GM06990 (cell line): ENCODE data around the gene IL19.
A peak's percentile ranks its signal among the peaks of the same experiment; 100 is the strongest.

Experiments
- DNase-seq: peaks from one replicate; pipeline ENCODE4 v3.0.0-alpha.2; 2011; ENCODE audit not compliant: insufficient read length; ENCODE audit errors: extremely low read depth
- H3K27me3 ChIP-seq: replicated peaks from 2 replicates; pipeline ENCODE4 v1.6.0; 2011; ENCODE audit warnings: low read length; ENCODE audit not compliant: control insufficient read depth, insufficient read depth
- H3K36me3 ChIP-seq: 2 replicates; pipeline ENCODE4 v1.5.1; 2011; ENCODE audit warnings: low read length; ENCODE audit not compliant: control insufficient read depth, insufficient read depth
- H3K4me3 ChIP-seq: replicated peaks from 2 replicates; pipeline ENCODE4 v1.5.1; 2011; ENCODE audit warnings: low read depth, mild to moderate bottlenecking, control low read depth, low read length
- TF ChIP-seq, protein P1 (sequence below): IDR thresholded peaks from 2 replicates; pipeline ENCODE4 v1.5.1; 2011; ENCODE audit warnings: low read length, control low read depth, mild to moderate bottlenecking, inconsistent platforms; ENCODE audit not compliant: insufficient read depth, poor library complexity, severe bottlenecking

IL19 gene

GRCh38 chr1:206859082-206859521, 88.5 kb downstream of the IL19 start:
- no peaks in the 10 kb centered on the region for H3K36me3 ChIP-seq
- H3K4me3 ChIP-seq: no peak overlapping the region
- TF ChIP-seq, protein P1, sequence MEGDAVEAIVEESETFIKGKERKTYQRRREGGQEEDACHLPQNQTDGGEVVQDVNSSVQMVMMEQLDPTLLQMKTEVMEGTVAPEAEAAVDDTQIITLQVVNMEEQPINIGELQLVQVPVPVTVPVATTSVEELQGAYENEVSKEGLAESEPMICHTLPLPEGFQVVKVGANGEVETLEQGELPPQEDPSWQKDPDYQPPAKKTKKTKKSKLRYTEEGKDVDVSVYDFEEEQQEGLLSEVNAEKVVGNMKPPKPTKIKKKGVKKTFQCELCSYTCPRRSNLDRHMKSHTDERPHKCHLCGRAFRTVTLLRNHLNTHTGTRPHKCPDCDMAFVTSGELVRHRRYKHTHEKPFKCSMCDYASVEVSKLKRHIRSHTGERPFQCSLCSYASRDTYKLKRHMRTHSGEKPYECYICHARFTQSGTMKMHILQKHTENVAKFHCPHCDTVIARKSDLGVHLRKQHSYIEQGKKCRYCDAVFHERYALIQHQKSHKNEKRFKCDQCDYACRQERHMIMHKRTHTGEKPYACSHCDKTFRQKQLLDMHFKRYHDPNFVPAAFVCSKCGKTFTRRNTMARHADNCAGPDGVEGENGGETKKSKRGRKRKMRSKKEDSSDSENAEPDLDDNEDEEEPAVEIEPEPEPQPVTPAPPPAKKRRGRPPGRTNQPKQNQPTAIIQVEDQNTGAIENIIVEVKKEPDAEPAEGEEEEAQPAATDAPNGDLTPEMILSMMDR: no peak

DNA sequence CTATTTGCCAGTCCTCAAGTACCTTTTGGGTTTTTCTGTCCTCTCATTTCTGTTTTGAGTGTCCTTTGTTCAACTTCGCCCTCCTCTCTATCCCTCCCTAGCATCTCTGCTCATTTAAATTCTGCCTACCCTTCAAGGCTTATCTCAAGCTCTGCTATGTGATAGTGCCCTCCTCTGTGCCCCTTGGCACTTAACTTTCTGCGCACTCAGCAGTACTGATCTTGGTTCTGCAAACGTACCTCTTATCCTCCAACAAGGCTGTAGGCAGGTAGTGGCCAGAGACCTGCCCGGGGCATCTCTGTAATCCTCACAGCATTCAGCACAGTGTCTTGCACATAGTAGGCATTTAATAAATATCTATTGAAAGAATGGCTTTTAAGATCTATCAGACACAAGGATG, 89.6 kb downstream of the IL19 start:
- Histone ChIP-seq H3K27me3 (no peaks in the 10 kb centered on the region), H3K4me3 (no peak overlapping the region), H3K36me3 (no peaks in the 10 kb centered on the region)
- TF ChIP-seq, protein P1: no peak
- no peak for DNase-seq

More at GRCh38 chr1:206859082-206859521, 88.5 kb downstream of the IL19 start:
- DNase-seq: no peak
- H3K27me3 ChIP-seq: no peaks in the 10 kb centered on the region

- H3K36me3 ChIP-seq: no peaks in the 10 kb centered on the region
- H3K4me3 ChIP-seq: no peak overlapping the region
- DNase-seq: no peak
- H3K27me3 ChIP-seq: no peaks in the 10 kb centered on the region
- TF ChIP-seq, protein P1: no peak
Measured at GRCh38 chr1:206863266-206863665, 92.7 kb downstream of the IL19 start.

DNA sequence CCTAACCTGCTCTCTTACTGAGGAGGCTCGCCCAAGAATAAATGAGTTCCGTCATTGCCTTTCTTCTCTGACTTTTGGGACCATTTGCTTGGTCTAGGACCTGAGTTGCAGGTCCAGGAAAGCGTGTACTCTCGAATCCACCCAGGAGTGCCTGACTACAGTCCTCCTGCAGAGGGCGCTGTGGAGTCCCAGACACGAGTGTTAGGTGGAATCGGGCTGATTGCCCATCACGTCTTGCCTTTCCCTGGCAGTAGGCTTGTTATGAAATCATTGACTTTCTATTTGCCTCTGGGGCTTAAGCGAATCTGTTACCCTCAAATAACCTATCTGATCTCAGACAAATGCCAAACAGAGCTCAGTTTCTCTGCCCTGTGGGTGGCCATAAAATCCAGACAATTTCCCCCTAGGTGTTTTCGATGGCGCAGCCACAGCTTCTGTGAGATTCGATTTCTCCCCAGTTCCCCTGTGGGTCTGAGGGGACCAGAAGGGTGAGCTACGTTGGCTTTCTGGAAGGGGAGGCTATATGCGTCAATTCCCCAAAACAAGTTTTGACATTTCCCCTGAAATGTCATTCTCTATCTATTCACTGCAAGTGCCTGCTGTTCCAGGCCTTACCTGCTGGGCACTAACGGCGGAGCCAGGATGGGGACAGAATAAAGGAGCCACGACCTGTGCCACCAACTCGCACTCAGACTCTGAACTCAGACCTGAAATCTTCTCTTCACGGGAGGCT, 94.5 kb downstream of the IL19 start, which contains the start of gene IL20:
Gene IL20 (plus strand): TSS at position 685 of the 733 bp plus-strand sequence. CDS start 230 bp downstream, outside the sequence.
- no peaks in the 10 kb centered on the region for H3K36me3 ChIP-seq

DNA sequence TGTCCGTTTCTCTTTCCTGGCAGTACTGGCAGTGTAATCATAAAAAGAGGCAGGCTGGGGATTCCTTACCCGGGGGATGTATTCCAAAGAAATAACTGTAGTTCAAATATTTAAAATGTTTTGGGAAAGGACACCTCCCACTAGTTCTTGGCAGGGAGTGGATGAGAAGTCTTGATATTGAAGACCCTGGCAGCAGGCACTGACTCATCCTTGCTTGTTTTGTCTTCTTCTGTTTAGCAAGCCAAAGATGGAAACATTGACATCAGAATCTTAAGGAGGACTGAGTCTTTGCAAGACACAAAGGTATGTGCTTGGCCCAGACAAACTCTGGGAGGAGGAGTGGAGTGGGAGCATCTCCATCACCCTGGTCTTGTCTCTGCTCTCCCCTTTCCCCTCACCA, 95.5 kb downstream of the IL19 start:
- Histone ChIP-seq H3K36me3 (no peaks in the 10 kb centered on the region), H3K4me3 (no peak overlapping the region), H3K27me3 (no peaks in the 10 kb centered on the region)
- no peak for DNase-seq
- TF ChIP-seq, protein P1: no peak

More for the DNA sequence above, 94.5 kb downstream of the IL19 start, which contains the start of gene IL20:
- no peak within 1 kb of the TSS for H3K4me3 ChIP-seq
- peak; percentile 41 for DNase-seq
- H3K27me3 ChIP-seq: no peaks in the 10 kb centered on the region
- TF ChIP-seq, protein P1: peak; percentile 94
